Measurements from ENCODE around the gene PPA2. TPM values are rescaled to one million over a fixed set of nuclear protein-coding genes. Genes with fewer than 3 reads are reported as not detected.

The PPA2 gene
- 96.1 TPM for polyA plus RNA-seq (2012; ENCODE audit: missing spikeins)

DNA sequence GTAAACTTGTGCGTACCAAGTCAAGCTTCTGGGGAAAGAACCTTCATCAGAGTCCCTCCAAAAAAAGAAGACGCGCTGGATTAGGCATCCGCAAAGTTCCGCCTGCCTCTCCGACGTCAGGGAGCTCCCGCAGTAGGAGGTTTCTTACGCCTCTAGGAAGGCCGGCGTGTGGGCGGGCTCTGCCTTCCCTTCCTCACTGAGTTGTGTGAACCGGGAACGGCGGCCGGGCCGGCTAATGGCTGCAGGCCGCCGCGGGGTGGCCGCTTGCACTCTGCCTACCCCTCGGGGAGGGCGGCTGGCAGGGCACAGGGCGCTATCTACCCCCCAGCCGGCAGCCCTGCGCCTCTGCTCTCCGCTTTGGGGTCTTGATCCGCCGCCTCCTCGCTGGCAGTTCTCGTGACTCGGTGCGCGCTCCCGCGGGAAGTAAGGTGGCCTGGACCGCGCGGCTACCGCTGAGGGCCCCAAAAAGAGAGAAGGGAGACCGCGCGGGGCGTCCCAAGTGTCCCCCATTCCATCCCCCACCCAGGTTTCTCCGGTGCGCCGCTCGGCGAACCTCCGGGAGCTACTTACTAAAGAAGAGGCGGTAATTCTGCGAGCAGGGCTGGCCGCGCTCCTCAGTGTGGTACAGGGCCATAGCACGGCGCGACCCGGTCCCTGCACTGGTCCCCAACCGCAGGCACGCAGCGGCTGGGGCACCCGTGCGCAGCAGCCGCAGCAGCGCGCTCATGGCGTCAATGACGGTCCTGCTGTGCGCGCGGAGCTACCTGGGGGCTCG is at the start of gene PPA2:
Gene PPA2 (minus strand): TSS at position 739 of the 775 bp plus-strand sequence. CDS start 12 bp downstream, at position 727.
- FAIRE-seq (peak; percentile 94), DNase-seq (ENCODE audit: insufficient read length) (peak; percentile 77)
- TF ChIP-seq POLR2A (IDR thresholded peaks at IDR 0.05; ENCODE audit: low read depth, low read length) (peak; percentile 61; the same call in 1 of the 2 replicates), POLR2AphosphoS5 (IDR thresholded peaks at IDR 0.05; ENCODE audit: low read depth, low read length) (peak; percentile 56), TAF1 (IDR thresholded peaks at IDR 0.05; ENCODE audit: borderline replicate concordance, low read depth, low read length) (peak; percentile 57; the same call in 1 of the 2 replicates)

DNA sequence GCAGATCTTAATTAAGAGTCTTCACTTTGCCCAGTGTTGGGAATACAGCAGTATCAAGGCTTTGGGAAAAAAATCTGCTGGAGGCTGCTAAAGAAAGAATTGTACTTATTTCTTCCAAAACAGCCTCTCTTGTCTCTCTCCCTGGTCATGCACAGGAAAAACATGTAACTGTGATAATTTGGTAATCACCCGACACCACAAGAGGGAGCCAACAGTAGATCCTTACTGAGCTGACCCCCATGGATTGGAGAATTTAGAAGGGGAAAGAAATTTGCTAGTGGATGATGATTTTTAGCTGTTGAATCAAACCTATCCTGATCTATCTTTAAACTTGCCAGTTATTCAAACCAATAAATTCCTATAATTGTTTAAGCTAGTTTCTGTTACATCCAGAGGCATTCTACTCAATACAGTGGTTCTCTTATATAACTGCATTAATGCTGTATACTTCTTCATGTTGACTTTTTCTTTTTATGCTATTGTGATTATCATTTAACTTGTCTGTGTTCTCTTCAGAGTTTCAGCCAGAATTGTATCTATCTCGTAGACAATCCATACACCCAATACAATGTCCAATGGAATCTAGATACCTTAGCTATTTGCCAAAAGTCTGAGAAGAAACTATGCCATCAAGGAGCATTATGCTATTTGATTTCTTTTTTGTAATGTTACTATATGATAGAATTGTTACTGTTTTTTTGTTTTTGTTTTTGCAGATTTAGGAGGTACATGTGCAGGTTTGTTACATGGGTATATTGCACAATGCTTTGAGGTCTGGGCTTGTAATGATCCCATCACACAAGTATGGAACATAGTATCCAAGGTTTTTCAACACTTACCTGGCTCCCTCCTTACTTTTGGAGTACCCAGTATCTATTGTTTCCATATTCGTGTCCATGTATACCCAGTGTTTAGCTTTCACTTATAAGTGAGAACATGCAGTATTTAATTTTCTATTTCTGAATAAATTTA is 47.2 kb upstream of the PPA2 start:
- FAIRE-seq, result peak; percentile 48
- peak; percentile 26 for DNase-seq (ENCODE audit: insufficient read length)
- TF ChIP-seq POLR2AphosphoS5 (IDR thresholded peaks at IDR 0.05; ENCODE audit: low read depth, low read length), result no peak
- TF ChIP-seq TAF1 (IDR thresholded peaks at IDR 0.05; ENCODE audit: borderline replicate concordance, low read depth, low read length), result no peak
- TF ChIP-seq POLR2A (IDR thresholded peaks at IDR 0.05; ENCODE audit: low read depth, low read length), result no peak

DNA sequence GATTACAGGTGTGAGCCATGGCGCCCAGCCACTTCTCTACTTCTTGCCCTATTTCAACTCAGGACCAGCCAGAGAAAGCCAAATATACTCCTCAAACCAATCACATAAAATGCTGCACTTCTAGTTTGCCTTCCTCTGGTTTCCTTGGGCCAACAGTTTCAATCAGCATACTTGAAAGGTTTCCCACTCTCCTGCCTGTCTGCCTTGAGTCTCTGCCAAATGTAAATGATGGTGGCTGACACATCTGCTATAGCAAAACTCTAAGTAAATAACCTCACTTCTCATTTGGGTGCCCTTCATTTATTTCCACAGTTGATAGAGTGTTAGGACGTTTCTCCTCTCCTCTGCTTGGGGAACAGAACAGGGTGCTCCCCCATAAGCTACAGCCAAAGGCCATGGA is 36.4 kb upstream of the PPA2 start:
- DNase-seq (ENCODE audit: insufficient read length) (no peak), FAIRE-seq (no peak)
- TF ChIP-seq POLR2AphosphoS5 (IDR thresholded peaks at IDR 0.05; ENCODE audit: low read depth, low read length) (no peak), TAF1 (IDR thresholded peaks at IDR 0.05; ENCODE audit: borderline replicate concordance, low read depth, low read length) (no peak), POLR2A (IDR thresholded peaks at IDR 0.05; ENCODE audit: low read depth, low read length) (no peak)

DNA sequence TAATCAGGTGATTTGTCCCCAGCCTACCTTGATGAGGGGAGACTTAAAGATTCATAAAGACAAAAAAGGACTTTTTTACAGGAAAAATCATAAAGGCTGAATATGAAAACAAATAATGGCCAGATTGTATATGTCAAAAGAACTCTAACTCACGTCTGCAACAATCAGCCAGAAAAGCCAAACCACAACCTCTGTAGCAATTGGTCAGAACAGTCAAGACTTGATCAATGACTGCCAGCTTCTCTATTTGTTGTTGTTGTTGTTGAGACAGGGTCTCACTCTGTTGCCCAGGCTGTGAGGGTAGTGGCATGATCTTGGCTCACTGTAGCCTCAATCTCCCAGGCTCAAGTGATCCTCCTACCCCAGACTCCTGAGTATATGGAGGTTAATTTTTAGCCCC is 35.9 kb upstream of the PPA2 start:
- FAIRE-seq, result peak; percentile 27
- no peak for TF ChIP-seq POLR2AphosphoS5 (IDR thresholded peaks at IDR 0.05; ENCODE audit: low read depth, low read length)
- no peak for TF ChIP-seq POLR2A (IDR thresholded peaks at IDR 0.05; ENCODE audit: low read depth, low read length)
- no peak for TF ChIP-seq TAF1 (IDR thresholded peaks at IDR 0.05; ENCODE audit: borderline replicate concordance, low read depth, low read length)
- no peak for DNase-seq (ENCODE audit: insufficient read length)

DNA sequence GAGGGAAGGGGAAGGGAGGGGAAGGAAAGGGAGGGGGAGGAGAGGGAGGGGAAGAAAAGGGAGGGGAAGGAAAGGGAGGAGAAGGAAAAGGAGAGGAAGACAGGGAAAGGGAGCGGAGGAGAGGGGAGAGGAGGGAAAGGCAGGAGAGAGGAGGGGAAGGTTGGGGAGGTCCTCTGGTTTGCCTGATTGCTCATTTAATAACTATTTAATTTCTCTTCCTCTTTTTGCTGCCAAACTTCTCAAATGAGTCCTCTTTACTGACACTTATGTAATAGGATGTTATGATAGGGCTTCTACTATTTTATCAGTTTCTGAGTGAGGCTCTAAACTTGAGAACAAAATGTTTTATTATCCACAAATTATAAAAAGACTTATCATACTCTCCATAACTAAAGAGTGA is 35.4 kb upstream of the PPA2 start:
- DNase-seq (ENCODE audit: insufficient read length), result no peak
- FAIRE-seq, result no peak
- TF ChIP-seq POLR2A (IDR thresholded peaks at IDR 0.05; ENCODE audit: low read depth, low read length) (no peak), TAF1 (IDR thresholded peaks at IDR 0.05; ENCODE audit: borderline replicate concordance, low read depth, low read length) (no peak), POLR2AphosphoS5 (IDR thresholded peaks at IDR 0.05; ENCODE audit: low read depth, low read length) (no peak)

DNA sequence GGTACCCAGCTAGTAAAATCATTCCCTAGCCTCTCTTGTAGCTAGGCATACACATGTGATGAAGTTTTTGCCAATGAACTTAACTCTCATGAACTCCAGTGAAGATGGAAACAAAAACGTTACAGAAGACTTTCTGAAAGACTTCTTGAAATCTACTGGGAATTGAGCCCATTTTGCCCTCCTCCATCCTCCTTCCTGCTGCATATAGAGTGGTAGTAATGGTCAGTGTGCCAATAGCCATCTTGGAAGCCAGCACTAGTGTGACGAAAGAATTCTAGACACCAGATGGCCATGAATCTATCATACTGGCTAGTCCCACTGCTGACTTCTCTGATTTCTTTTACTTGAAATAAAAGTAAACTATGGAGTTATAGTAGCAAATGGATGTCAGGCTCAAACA is 30.9 kb upstream of the PPA2 start:
- no peak for FAIRE-seq

DNA sequence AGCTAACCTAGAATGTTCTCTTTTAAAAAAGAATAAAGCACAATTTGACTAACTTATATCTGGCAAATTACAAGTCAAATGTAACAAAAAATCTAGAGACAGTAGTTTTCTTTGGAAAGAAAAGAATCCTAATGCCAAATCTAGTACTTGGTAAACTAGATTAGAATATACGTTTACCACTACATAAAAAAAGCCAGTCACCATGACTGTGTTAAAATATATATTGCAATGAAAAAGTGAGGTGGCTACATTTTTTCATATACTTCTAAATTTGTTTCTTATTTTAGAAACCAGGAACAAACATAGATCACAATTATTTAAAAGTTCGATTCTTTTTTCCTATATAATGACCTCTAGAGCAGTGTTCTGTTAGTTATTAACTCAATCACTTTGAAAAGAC is 29.6 kb upstream of the PPA2 start:
- FAIRE-seq, result no peak
- TF ChIP-seq POLR2A (IDR thresholded peaks at IDR 0.05; ENCODE audit: low read depth, low read length), result no peak
- no peak for TF ChIP-seq POLR2AphosphoS5 (IDR thresholded peaks at IDR 0.05; ENCODE audit: low read depth, low read length)
- TF ChIP-seq TAF1 (IDR thresholded peaks at IDR 0.05; ENCODE audit: borderline replicate concordance, low read depth, low read length), result no peak
- DNase-seq (ENCODE audit: insufficient read length), result no peak

More for the DNA sequence above, 30.9 kb upstream of the PPA2 start:
- TF ChIP-seq TAF1 (IDR thresholded peaks at IDR 0.05; ENCODE audit: borderline replicate concordance, low read depth, low read length), result no peak
- TF ChIP-seq POLR2A (IDR thresholded peaks at IDR 0.05; ENCODE audit: low read depth, low read length), result no peak
- no peak for TF ChIP-seq POLR2AphosphoS5 (IDR thresholded peaks at IDR 0.05; ENCODE audit: low read depth, low read length)
- no peak for DNase-seq (ENCODE audit: insufficient read length)

DNA sequence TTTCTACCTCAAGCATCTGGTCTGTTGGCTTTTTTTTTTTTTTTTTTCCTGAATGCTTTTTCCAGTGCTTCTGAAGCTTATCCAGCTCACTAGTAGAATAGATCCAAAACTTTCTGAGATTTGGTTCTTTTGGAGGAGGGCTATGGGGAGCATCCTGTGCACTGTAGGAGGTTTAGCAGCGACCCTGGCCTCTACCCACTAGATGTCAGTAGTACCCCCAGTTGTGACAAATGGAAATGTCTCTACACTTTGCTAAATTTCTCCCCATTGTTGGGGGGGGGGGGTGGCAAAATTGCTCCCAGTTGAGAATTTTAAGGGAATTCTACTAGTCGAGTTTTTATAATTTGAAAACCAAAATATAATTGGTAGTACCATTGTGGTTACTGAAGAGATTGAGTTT is 23.0 kb upstream of the PPA2 start:
- no peak for FAIRE-seq
- TF ChIP-seq TAF1 (IDR thresholded peaks at IDR 0.05; ENCODE audit: borderline replicate concordance, low read depth, low read length) (no peak), POLR2A (IDR thresholded peaks at IDR 0.05; ENCODE audit: low read depth, low read length) (no peak), POLR2AphosphoS5 (IDR thresholded peaks at IDR 0.05; ENCODE audit: low read depth, low read length) (no peak)
- DNase-seq (ENCODE audit: insufficient read length), result no peak

DNA sequence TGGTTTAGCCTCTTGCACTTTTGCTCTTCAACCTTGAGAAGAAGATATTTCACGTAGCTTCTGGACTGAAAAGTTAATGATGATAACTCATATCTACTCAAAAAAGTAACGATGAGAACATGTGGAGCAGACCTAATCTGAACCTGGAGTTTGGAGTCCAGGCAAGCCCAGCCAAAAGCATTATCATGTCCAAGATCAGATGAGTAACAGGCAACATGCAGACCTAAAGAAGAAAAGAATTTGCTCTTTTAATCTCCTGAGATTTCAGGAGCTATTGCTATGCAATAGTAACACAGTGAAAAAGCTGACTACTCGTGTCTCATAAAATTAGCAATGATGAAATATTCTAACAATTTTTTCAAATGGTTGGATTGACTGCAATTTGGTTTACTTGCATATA is 21.8 kb upstream of the PPA2 start:
- no peak for FAIRE-seq
- TF ChIP-seq TAF1 (IDR thresholded peaks at IDR 0.05; ENCODE audit: borderline replicate concordance, low read depth, low read length) (no peak), POLR2AphosphoS5 (IDR thresholded peaks at IDR 0.05; ENCODE audit: low read depth, low read length) (no peak), POLR2A (IDR thresholded peaks at IDR 0.05; ENCODE audit: low read depth, low read length) (no peak)
- DNase-seq (ENCODE audit: insufficient read length), result no peak

DNA sequence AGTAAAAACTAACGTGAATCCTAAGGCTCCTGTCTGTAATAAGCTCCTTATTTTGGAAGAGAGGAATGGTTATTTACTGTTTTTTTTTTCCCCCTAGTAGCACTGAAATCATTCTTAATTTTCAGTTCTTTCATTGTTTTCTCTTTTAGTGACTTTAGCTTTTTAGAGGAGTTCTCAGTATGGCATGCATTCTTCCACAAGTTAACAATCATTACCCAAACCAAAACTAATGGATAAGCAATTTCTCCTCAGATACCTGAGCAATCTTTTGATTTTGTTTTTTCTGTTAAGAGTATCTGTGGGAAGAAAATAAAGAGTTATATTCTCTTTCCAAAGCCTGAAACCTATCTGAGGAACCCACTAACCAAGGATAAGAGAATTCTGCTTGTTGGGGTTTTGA is 16.7 kb upstream of the PPA2 start:
- DNase-seq (ENCODE audit: insufficient read length), result no peak
- TF ChIP-seq POLR2AphosphoS5 (IDR thresholded peaks at IDR 0.05; ENCODE audit: low read depth, low read length) (no peak), POLR2A (IDR thresholded peaks at IDR 0.05; ENCODE audit: low read depth, low read length) (no peak), TAF1 (IDR thresholded peaks at IDR 0.05; ENCODE audit: borderline replicate concordance, low read depth, low read length) (no peak)
- FAIRE-seq, result no peak

DNA sequence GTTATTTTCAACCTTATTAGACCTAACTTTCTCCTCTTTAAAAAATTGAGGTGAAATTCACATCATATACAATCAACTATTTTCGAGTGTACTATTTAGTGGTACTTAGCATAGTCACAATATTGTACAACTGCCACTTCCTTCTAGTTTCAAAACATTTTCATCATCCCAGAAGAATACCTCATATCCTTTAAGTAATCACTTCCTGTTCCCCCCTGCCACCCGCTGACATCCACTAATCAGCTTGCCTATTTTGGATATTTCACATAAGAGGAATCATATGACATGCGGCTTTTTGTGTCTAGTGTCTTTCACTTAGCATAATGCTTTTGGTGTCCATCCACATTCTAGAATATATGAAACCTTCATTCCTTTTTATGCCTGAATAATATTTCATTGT is 10.0 kb upstream of the PPA2 start:
- no peak for DNase-seq (ENCODE audit: insufficient read length)
- FAIRE-seq, result no peak
- TF ChIP-seq POLR2AphosphoS5 (IDR thresholded peaks at IDR 0.05; ENCODE audit: low read depth, low read length), result no peak
- TF ChIP-seq POLR2A (IDR thresholded peaks at IDR 0.05; ENCODE audit: low read depth, low read length), result no peak
- TF ChIP-seq TAF1 (IDR thresholded peaks at IDR 0.05; ENCODE audit: borderline replicate concordance, low read depth, low read length), result no peak
